ENCODE data around the gene NUTM2D.
"Not testable (repeated sequence)": the region's sequence is repeated elsewhere in the genome, so short reads cannot be mapped to it uniquely, and the experiment has no call there.

- not testable (repeated sequence) for TF ChIP-seq RFX5 (IDR thresholded peaks at IDR 0.05; ENCODE audit: low read depth, low read length); POLR2A (IDR thresholded peaks at IDR 0.05; ENCODE audit: low read depth, low read length); CTCF (conservative IDR thresholded peaks at IDR 0.05; ENCODE audit: low read depth, low read length); RCOR1 (IDR thresholded peaks at IDR 0.05; ENCODE audit: insufficient replicate concordance, low read length); FOS (IDR thresholded peaks at IDR 0.05; ENCODE audit: low read depth, low read length)
Measured at GRCh38 chr10:87340411-87340810, 17.1 kb upstream of the NUTM2D start.
